HS-5 (cell line): ENCODE data around the gene TTC39B.

Experiments
- DNase-seq: peaks from one replicate; pipeline ENCODE4 v3.0.0-alpha.2; 2012; ENCODE audit warnings: low read depth

Gene TTC39B

DNA sequence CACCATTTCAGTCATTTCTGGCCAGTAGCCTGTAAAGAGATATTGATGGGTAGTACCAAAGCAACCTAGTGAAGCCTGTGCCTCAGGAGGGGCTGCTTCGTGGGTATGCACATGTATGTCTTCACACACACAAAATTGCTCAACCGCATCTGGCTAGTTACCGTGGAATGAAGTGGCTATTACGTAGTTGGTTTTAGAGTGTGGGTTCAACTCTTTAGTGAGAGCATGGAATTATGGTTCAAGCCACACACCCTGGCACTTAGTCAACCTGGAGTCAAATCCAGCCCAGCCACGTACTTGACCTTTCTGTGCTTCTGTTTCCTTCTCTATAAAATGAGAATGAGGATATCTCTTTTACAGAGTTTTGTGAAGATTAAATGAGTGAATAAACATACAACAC is 174.9 kb downstream of the TTC39B start:
- no peak for DNase-seq

GRCh38 chr9:15131094-15131493 is 175.9 kb downstream of the TTC39B start:
- no peak for DNase-seq

DNA sequence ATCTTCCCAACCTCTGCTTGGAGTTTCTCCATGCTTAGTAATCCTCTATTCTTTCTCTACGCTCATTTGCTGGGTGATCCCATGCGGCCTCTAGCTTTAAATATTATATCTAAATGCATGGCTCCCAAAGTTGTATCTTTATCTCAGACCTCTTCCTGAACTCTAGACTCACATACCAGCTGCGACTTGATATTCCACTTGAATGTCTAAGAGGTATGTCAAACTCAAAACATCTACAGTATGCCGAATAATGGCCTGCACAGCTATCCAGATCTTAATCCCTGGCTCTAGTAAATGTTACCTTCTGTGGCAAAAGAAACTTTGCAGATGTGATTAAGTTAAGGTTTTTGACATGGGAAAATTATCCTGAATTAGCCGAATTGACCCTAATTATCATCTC is 179.2 kb downstream of the TTC39B start:
- no peak for DNase-seq

GRCh38 chr9:15121630-15122029 is 185.4 kb downstream of the TTC39B start:
- DNase-seq, result no peak

- no peak for DNase-seq
Measured at GRCh38 chr9:15116130-15116580, 190.9 kb downstream of the TTC39B start.

DNA sequence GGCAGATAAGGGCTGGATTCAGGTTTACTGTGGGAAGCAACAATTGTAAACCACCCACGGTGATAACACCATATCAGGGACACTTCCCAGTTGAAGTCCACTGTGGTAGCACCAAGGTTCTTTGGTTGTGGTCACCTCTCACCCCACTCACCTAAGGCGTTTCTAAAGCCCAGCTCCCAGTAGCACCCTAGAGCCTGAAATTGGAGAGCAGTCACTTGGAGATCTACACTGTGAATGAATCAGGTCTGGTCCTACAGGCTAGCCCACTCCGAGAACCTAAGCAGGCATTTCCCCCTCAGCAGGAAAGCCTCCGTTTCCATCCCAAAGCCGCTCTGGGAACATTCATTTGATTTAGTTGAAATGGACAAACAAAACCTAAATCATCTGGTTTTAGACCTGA is 191.3 kb downstream of the TTC39B start:
- no peak for DNase-seq

DNA sequence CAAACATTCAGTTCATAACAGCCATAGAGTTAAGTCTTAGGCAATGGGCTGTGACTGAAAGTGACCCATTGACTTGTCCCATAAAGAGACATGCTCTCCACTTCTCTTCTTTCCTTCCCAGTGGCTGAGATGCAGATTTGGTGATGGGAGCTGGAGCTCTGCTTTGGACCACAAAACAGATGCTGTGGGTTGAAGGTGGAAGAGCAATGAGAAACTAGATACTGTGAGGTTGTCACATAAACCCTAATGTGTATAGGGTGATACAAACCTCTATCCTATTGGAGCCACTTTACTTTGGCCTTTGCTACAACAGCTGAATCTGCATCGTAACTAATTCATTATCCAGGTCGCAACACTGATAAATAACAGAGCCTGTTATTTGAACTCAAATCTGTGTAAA is 192.0 kb downstream of the TTC39B start:
- DNase-seq, result no peak
